ENCODE measurements around the gene XYLT1. TPM values are rescaled to one million over a fixed set of nuclear protein-coding genes. Genes with fewer than 3 reads are reported as not detected.

The XYLT1 gene
- total RNA-seq, 2 donors from 2014 or later: 26.4 to 41.9 TPM

DNA sequence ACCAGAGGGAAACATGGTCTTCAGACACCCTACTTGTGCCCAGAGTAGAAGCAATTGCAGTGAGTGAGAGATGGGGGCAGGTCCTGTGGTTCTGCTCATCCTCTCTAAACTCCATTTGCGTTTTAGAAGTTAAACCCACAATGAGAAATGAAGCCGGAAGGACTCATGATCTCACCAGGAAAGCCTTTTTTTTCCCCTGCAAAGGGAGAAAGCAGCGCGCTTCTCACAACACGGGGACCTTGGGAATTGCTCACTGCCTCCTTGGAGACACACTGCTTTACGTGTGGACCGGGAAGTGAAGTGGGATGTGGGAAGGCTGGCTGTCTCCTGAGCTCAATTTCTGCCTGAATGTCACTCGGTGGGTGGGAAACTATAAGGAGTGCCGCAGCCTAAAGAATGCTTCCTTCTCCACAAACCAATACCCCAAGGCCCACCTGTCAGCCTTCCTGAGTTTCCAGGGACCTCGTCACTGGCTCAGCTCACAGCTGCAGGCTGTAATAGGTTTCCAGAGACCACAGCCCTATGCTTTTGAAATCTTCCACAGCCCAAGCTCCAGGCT, 365.4 kb downstream of the XYLT1 start:
- DNase-seq (ENCODE audit: low spot score): no peak
- peak in 1 of 2 donors; percentile 30 for ATAC-seq

DNA sequence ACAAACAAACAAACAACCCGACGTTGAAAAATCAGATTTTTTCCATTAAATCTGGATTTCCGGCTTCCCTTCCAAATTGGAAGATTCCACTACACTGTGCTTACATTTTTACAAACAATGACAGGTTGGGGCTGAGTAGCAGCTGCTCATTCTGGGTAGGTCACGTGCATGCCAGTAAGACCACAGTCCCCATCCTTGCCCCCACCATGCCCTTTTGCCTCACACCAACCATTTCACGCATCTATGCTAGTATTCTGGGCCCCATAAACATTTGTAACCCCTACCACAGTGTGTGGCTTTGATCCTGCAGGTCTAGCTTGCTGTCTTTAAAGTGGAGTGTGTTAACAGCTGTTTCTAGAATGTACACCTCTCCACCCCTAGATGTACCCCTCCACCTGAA, 366.1 kb downstream of the XYLT1 start:
- DNase-seq (ENCODE audit: low spot score): no peak
- Mint-ChIP-seq H3K36me3 (no peaks in the 10 kb centered on the region), H3K9me3 (no peaks in the 10 kb centered on the region), H3K27me3 (no peaks in the 10 kb centered on the region), H3K4me1 (ENCODE audit: low read depth in 2 of 2) (peaks cover 0 to 29% of the 10 kb centered on the region in 2 donors), H3K27ac (peak overlapping the region in 1 of 2 donors; percentile 62), H3K4me3 (no peak overlapping the region)
- ATAC-seq: peak in 1 of 2 donors; percentile 25

More for the DNA sequence above, 365.4 kb downstream of the XYLT1 start:
- Mint-ChIP-seq H3K36me3 (no peaks in the 10 kb centered on the region), H3K9me3 (no peaks in the 10 kb centered on the region), H3K4me3 (no peak overlapping the region), H3K27me3 (no peaks in the 10 kb centered on the region), H3K27ac (peak overlapping the region in 1 of 2 donors; percentile 62), H3K4me1 (ENCODE audit: low read depth in 2 of 2) (peaks cover 0 to 31% of the 10 kb centered on the region in 2 donors)

DNA sequence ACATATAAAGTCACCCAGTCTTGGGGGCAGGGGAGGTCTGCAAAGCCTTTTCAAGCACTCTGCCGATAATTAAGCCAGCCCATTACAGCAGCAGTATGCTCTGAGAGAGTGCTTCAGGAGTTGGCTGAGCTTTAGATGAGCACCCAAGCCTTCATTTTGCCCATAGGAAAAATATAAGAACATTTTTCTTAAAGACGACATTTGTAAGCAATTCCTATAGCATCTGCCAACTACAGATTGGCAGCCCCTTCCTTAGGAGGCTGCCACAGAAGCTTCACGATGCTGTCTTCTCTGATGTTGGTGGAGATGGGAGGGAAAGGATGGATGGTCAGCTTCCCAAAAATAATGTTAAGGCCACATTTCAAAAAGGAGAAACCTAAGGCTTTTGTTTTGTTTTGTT, 367.5 kb downstream of the XYLT1 start:
- H3K4me3 Mint-ChIP-seq: no peak overlapping the region
- H3K27ac Mint-ChIP-seq: peak overlapping the region in 1 of 2 donors; percentile 16
- DNase-seq (ENCODE audit: low spot score) (no peak), ATAC-seq (no peak)
- H3K27me3 Mint-ChIP-seq: no peaks in the 10 kb centered on the region
- no peaks in the 10 kb centered on the region for H3K36me3 Mint-ChIP-seq
- no peaks in the 10 kb centered on the region for H3K9me3 Mint-ChIP-seq
- peaks cover 0 to 29% of the 10 kb centered on the region in 2 donors for H3K4me1 Mint-ChIP-seq (ENCODE audit: low read depth in 2 of 2)

DNA sequence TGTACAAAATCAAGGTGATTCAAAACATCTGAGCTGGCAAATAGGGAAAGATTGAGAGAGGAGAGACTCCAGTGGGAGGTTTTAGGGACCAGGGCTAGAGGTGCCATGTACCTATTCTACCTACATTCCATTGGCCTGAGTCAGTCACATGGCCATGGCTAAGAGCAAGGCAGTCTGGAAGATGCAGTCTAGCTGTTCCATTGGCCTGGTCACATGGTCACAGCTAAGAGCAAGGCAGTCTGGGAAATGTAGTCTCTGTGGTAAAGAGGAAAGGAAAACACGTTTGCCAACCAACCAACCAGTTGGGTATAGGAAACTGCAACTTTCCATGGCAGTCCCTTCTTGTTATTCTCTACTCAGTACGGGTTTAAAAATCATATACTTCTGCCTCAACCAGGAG, 369.1 kb downstream of the XYLT1 start:
- Mint-ChIP-seq H3K27me3 (no peaks in the 10 kb centered on the region), H3K4me1 (ENCODE audit: low read depth in 2 of 2) (peaks cover 0 to 27% of the 10 kb centered on the region in 2 donors), H3K9me3 (no peaks in the 10 kb centered on the region), H3K27ac (no peak overlapping the region), H3K4me3 (no peak overlapping the region), H3K36me3 (no peaks in the 10 kb centered on the region)
- DNase-seq (ENCODE audit: low spot score) (no peak), ATAC-seq (no peak)

DNA sequence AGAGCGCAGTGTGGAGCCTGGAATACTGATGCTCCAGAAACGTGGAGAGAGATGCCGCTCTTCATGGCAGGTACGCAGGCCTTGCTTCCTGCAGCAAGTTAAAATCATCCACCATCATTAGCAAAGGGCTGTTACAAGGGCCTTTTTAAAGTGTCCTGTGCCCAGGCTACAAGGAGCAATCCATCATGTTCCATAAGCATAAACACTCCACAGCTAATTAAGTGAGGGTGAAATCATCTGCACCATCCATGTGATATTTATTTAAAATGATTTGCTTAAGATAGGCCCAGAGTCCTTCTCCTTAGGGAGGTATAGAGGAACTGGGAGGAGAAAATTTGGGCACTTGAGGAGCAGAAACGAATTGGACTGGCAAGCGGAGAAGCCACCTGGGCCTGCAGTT, 372.1 kb downstream of the XYLT1 start:
- no peaks in the 10 kb centered on the region for H3K36me3 Mint-ChIP-seq
- peaks cover 4 to 5% of the 10 kb centered on the region in 2 donors for H3K4me1 Mint-ChIP-seq (ENCODE audit: low read depth in 2 of 2)
- H3K4me3 Mint-ChIP-seq: no peak overlapping the region
- no peaks in the 10 kb centered on the region for H3K27me3 Mint-ChIP-seq
- no peak for ATAC-seq
- peak overlapping the region in 1 of 2 donors; percentile 59 for H3K27ac Mint-ChIP-seq
- no peak for DNase-seq (ENCODE audit: low spot score)
- H3K9me3 Mint-ChIP-seq: no peaks in the 10 kb centered on the region

DNA sequence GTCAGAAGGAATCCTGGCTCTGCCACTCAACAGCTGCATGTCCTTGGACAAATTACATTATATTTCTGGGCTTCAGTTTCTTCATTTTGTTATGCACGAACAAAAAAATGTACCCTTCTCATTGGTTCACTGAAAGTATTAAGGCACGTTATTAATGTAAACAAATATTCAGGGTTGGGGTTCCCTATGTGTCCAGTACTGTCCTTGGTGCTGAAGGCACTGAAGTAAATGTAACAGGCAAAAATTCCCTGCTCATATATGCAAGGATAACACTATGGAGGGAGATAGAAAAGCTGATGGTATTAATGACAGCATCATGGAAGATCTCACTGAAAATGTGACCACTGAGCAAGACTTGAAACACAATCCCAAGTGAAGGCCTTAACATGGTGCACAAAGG, 386.6 kb downstream of the XYLT1 start:
- no peak overlapping the region for H3K4me3 Mint-ChIP-seq
- no peak overlapping the region for H3K27ac Mint-ChIP-seq
- peaks cover 0 to 5% of the 10 kb centered on the region in 2 donors for H3K27me3 Mint-ChIP-seq
- DNase-seq (ENCODE audit: low spot score): no peak
- H3K4me1 Mint-ChIP-seq (ENCODE audit: low read depth in 2 of 2): peaks cover 0 to 13% of the 10 kb centered on the region in 2 donors
- ATAC-seq: no peak
- no peaks in the 10 kb centered on the region for H3K36me3 Mint-ChIP-seq
- no peaks in the 10 kb centered on the region for H3K9me3 Mint-ChIP-seq

DNA sequence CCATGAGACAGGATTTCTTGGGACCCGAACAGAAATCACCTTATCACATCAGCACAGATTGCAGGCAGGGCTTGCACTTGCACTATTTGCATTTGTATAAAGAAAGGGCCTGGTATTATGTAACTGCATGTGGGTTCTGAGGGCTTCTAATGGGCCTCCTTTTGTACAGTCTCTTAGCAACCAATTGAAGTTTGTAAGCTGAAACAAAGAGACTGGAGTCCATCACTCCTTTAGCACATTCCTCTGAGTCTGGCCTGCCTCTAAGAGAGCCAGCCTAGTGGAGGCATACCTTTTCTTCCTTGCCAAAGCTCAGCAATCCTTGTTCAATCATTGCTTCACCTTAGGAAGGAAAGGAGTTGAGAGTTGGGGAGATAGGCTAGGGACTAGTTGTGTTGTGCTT, 387.1 kb downstream of the XYLT1 start:
- Mint-ChIP-seq H3K27ac (no peak overlapping the region), H3K36me3 (no peaks in the 10 kb centered on the region), H3K4me1 (ENCODE audit: low read depth in 2 of 2) (peaks cover 0 to 13% of the 10 kb centered on the region in 2 donors), H3K9me3 (no peaks in the 10 kb centered on the region), H3K27me3 (peaks cover 0 to 7% of the 10 kb centered on the region in 2 donors), H3K4me3 (no peak overlapping the region)
- DNase-seq (ENCODE audit: low spot score) (no peak), ATAC-seq (no peak)

DNA sequence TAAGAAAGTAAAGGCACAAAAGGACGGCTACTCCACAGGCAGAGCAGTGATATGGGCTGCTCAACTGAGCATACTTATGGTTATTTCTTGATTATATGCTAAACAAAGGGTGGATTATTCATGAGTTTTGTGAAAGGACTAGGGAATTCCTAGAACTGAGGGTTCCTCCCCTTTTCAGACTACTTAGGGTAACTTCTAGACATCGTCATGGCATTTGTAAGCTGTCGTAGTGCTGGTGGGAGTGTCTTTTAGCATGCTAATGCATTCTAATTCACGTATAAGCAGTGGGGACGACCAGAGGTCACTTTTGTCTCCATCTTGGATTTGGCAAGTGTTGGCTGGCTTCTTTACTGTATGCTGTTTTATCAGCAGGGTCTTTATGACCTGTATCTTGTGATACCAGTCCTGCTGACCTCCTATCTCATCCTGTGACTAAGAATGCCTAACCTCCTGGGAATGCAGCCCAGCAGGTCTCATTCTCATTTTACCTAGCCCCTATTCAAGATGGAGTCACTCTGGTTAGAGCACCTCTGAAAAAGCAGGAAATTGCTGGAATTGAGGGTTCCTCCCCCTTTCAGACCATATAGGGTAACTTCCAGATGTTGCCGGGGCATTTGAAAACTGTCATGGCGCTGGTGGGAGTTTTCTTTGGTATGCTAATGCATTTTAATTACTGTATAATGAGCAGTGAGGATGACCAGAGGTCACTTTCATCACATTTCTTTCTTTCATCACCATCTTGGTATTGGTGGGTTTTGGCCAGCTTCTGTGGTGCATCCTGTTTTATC, 388.5 kb downstream of the XYLT1 start:
- no peak for ATAC-seq

DNA sequence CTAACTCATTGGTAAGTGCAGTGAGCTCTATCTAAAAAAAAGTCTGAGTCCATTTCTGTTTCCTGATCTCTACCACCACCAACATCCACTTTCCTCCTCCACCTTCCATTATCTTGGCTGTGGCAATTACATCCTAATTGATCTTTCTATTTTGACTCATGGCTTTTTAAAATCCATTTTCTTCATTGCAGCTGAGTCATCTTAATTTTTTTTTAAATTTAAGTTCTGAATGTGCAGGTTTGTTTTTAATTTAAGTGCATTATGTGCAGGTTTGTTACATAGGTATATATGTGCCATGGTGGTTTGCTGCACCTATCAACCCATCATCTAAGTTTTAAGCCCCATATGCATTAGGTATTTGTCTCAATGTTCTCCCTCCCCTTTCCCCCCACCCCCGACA, 390.7 kb downstream of the XYLT1 start:
- Mint-ChIP-seq H3K36me3 (no peaks in the 10 kb centered on the region), H3K27me3 (peaks cover 0 to 8% of the 10 kb centered on the region in 2 donors), H3K4me1 (ENCODE audit: low read depth in 2 of 2) (peaks cover 0 to 17% of the 10 kb centered on the region in 2 donors), H3K27ac (no peak overlapping the region), H3K4me3 (no peak overlapping the region), H3K9me3 (no peaks in the 10 kb centered on the region)
- ATAC-seq (no peak), DNase-seq (ENCODE audit: low spot score) (no peak)

More for the DNA sequence above, 388.5 kb downstream of the XYLT1 start:
- H3K4me1 Mint-ChIP-seq (ENCODE audit: low read depth in 2 of 2): peaks cover 0 to 13% of the 10 kb centered on the region in 2 donors
- DNase-seq (ENCODE audit: low spot score): no peak
- H3K36me3 Mint-ChIP-seq: no peaks in the 10 kb centered on the region
- H3K4me3 Mint-ChIP-seq: no peak overlapping the region
- no peaks in the 10 kb centered on the region for H3K9me3 Mint-ChIP-seq
- H3K27me3 Mint-ChIP-seq: peaks cover 0 to 5% of the 10 kb centered on the region in 2 donors
- no peak overlapping the region for H3K27ac Mint-ChIP-seq

DNA sequence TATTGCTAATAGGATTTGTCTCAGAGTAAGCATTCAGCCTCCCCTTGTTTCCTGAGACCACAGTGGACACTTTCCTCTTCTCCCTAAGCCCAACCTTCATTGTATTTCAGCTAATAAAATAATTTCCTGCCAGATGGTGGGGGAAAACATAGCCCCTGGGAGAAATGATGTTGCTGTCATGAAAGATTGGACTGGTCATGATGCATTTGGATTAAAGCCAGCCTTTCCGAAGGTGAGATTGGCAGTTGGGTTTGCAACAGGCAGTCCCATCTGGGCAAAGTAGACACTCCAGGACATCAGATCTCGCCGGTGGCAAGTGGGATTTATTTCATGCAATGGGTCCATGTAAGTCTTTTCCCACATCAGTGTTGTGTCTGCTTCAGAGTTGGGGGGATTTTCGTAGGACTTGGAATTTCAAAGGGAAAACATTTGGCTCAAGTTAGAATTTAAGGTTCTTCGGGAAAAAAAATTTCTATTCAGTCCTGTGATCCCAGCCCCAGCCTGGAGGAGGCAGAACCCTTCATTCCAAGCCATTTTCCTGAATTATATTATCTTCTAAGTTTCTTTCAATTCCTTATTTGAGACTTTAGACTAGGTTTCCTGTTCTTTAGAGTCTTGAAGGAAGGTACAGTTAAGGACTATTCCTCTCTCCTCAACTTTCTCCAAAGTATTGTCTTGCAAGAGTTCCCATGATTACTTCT, 391.7 kb downstream of the XYLT1 start:
- H3K27me3 Mint-ChIP-seq: peaks cover 0 to 8% of the 10 kb centered on the region in 2 donors
- H3K36me3 Mint-ChIP-seq: no peaks in the 10 kb centered on the region
- no peak overlapping the region for H3K4me3 Mint-ChIP-seq

DNA sequence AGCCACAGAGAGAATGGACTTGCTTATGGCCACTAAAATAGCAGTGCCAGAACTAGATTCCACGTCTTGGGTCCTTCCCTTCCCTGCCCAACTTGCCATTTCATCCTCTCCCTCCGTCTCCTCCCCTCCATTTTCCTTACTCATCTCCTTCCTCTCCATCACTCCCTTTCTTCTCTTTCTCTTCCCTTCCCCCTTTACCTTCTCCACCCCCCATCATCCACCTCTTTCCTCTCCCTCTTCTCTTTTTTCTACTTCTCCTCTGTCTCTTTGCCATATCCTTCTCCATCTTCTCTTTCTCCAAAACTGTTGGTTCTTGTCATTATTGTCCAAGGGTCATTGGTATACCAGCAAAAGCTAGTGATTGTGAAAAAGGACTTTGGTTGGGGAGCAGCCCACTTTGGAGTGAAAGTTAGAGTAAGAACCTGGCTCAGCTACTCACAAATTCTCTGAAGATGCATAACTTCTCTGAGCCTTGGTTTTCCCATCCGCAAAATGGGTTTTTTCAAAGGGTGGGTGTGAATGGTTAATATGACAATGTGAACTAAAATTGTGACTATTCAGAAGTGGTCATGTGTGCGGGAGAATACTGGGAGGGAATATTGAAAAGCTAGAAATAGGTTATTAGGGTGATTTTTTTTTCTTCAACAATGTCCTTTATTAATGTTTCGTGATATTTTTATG, 393.8 kb downstream of the XYLT1 start:
- DNase-seq (ENCODE audit: low spot score) (no peak), ATAC-seq (no peak)
- Mint-ChIP-seq H3K9me3 (no peaks in the 10 kb centered on the region), H3K27ac (no peak overlapping the region), H3K4me1 (ENCODE audit: low read depth in 2 of 2) (peaks cover 0 to 10% of the 10 kb centered on the region in 2 donors), H3K27me3 (peaks cover 0 to 8% of the 10 kb centered on the region in 2 donors), H3K4me3 (no peak overlapping the region), H3K36me3 (no peaks in the 10 kb centered on the region)

More for the DNA sequence above, 391.7 kb downstream of the XYLT1 start:
- DNase-seq (ENCODE audit: low spot score) (no peak), ATAC-seq (no peak)
- H3K9me3 Mint-ChIP-seq: no peaks in the 10 kb centered on the region
- peaks cover 0 to 17% of the 10 kb centered on the region in 2 donors for H3K4me1 Mint-ChIP-seq (ENCODE audit: low read depth in 2 of 2)
- no peak overlapping the region for H3K27ac Mint-ChIP-seq

DNA sequence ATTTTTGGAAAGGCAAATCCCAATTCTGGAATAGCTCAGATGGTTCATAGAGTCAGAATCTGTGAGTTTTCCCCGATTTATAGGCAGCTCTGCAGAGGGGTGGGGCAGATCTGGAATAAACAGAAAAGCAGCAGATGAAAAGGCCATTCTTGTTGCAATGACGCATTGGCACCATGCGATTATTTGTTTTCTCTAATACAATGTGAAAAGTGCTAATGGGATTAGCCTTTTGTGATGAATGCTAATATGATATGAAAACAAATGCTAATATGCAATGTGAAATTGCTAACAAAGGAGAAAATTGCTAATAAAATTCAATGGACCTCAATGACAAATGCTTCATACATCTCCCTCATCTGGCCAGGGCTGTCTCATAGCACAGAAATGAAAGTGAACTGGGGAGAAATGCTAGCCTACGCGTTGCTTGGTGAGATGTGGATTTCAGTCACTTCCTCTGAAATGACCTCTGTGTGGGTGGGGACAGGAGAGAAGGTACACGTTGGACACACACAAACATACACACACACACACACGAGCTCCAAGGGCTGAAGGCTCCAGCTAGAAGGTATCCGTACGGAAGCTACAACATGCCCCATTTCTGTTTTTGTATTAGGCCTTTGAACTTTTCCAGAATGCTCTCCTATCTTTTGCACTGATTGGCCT, 394.5 kb downstream of the XYLT1 start:
- DNase-seq (ENCODE audit: low spot score): no peak
- Mint-ChIP-seq H3K27me3 (peaks cover 0 to 8% of the 10 kb centered on the region in 2 donors), H3K27ac (no peak overlapping the region), H3K36me3 (no peaks in the 10 kb centered on the region), H3K4me1 (ENCODE audit: low read depth in 2 of 2) (peaks cover under 1 to 9% of the 10 kb centered on the region in 2 donors), H3K4me3 (no peak overlapping the region), H3K9me3 (no peaks in the 10 kb centered on the region)
- no peak for ATAC-seq

DNA sequence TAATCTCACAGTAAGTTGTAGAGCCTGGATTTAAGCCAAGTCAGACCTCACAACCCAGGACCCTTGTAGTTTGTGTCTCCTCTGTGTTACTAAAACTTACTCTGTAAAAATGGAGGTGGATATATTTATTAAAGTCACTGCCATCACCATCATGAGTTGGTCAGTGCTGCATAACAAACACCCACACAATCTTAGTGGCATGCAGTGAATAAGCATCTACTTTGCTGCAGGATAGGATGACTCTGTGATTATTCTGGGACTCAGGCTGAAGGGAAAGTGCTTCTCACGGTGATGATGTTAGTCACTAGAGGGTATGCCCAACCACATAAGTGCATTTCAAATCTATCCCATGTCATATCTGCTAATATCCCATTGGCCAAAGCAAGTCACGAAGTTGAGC, 398.7 kb downstream of the XYLT1 start:
- Mint-ChIP-seq H3K4me3 (peak overlapping the region; percentile 10), H3K27me3 (peaks cover 0 to 4% of the 10 kb centered on the region in 2 donors), H3K4me1 (ENCODE audit: low read depth in 2 of 2) (peaks cover 9 to 16% of the 10 kb centered on the region in 2 donors), H3K9me3 (no peaks in the 10 kb centered on the region), H3K36me3 (no peaks in the 10 kb centered on the region), H3K27ac (peak overlapping the region in 1 of 2 donors; percentile 39)
- ATAC-seq: no peak
- no peak for DNase-seq (ENCODE audit: low spot score)

Data from natural killer cell treated with Interleukin-12 subunit alpha and Interleukin-12 subunit beta and Interleukin-15 and Interleukin-18, amount 100 ng/mL, for 72 hours (primary cell).